Immature natural killer cell (primary cell): ENCODE measurements around the gene USP21. TPM values are rescaled to one million over a fixed set of nuclear protein-coding genes. Genes with fewer than 3 reads are reported as not detected.

Source experiments
- DNase-seq, 3 donors: peaks; one replicate each; pipeline ENCODE4 v3.0.0; 2022; ENCODE audit warnings: mixed read lengths in 1 of 3
- H3K27ac Mint-ChIP-seq, 6 donors: one replicate each; pipeline ENCODE4 v1.8.0; 2020; ENCODE audit warnings: mixed read lengths in 6 of 6, mild to moderate bottlenecking in 5 of 6, inconsistent platforms in 4 of 6, moderate library complexity in 3 of 6
- H3K27me3 Mint-ChIP-seq, 3 donors: one replicate each; pipeline ENCODE4 v1.8.0; 2020 to 2021; ENCODE audit warnings: low read depth in 3 of 3, mild to moderate bottlenecking in 3 of 3, mixed read lengths in 3 of 3, moderate library complexity in 3 of 3, inconsistent platforms in 1 of 3
- H3K36me3 Mint-ChIP-seq, 3 donors: one replicate each; pipeline ENCODE4 v1.8.0; 2020; ENCODE audit warnings: mixed read lengths in 3 of 3, inconsistent platforms in 2 of 3, mild to moderate bottlenecking in 2 of 3
- H3K4me1 Mint-ChIP-seq, 2 donors: one replicate each; pipeline ENCODE4 v1.8.0; 2020; ENCODE audit warnings: inconsistent platforms in 2 of 2, mild to moderate bottlenecking in 2 of 2, mixed read lengths in 2 of 2, moderate library complexity in 1 of 2
- H3K4me3 Mint-ChIP-seq, 5 donors: one replicate each; pipeline ENCODE4 v1.8.0; 2020; ENCODE audit warnings: mild to moderate bottlenecking in 5 of 5, mixed read lengths in 5 of 5, inconsistent platforms in 3 of 5, moderate library complexity in 3 of 5
- H3K9me3 Mint-ChIP-seq, 6 donors: one replicate each; pipeline ENCODE4 v1.8.0; 2020; ENCODE audit warnings: mild to moderate bottlenecking in 6 of 6, mixed read lengths in 6 of 6, inconsistent platforms in 4 of 6, moderate library complexity in 3 of 6
- polyA plus RNA-seq, 3 donors: library from polyadenylated mRNA; unstranded; fragments of 300-500 nt; fragmentation: Illumina TruSeq; gene quantifications; one replicate each; pipeline ENCODE4 v1.2.3, GENCODE V29; 2021

Gene USP21
- polyA plus RNA-seq, 3 donors from 2014 or later = 9.0 to 25.5 (median 14.7) TPM

GRCh38 chr1:161127649-161128048 is 31.7 kb upstream of the USP21 start:
- Mint-ChIP-seq H3K27ac (peak overlapping the region in 1 of 6 donors; percentile 40), H3K4me1 (peaks cover 25 to 48% of the 10 kb centered on the region in 2 donors), H3K4me3 (no peak overlapping the region)

GRCh38 chr1:161128591-161129420 is 30.5 kb upstream of the USP21 start:
- DNase-seq = no peak
- H3K4me3 Mint-ChIP-seq = no peak overlapping the region
- H3K4me1 Mint-ChIP-seq = peaks cover 25 to 48% of the 10 kb centered on the region in 2 donors
- H3K36me3 Mint-ChIP-seq = peaks cover 5 to 26% (median 15%) of the 10 kb centered on the region in 3 donors
- no peaks in the 10 kb centered on the region for H3K9me3 Mint-ChIP-seq
- H3K27me3 Mint-ChIP-seq = peaks cover 5 to 10% (median 7%) of the 10 kb centered on the region in 3 donors
- H3K27ac Mint-ChIP-seq = peak overlapping the region in 1 of 6 donors; percentile 61

More at GRCh38 chr1:161127649-161128048, 31.7 kb upstream of the USP21 start:
- DNase-seq = no peak
- Mint-ChIP-seq H3K36me3 (peaks cover 5 to 32% (median 23%) of the 10 kb centered on the region in 3 donors), H3K9me3 (no peaks in the 10 kb centered on the region), H3K27me3 (peaks cover 5 to 10% (median 7%) of the 10 kb centered on the region in 3 donors)

- H3K4me3 Mint-ChIP-seq = peak overlapping the region in 1 of 5 donors; percentile 1
- no peak for DNase-seq
- peaks cover 5 to 19% (median 11%) of the 10 kb centered on the region in 3 donors for H3K36me3 Mint-ChIP-seq
- peak overlapping the region in 3 of 6 donors; percentile 83 to 98 (median 97) for H3K27ac Mint-ChIP-seq
- H3K9me3 Mint-ChIP-seq = no peaks in the 10 kb centered on the region
- peaks cover 5 to 10% (median 7%) of the 10 kb centered on the region in 3 donors for H3K27me3 Mint-ChIP-seq
- peaks cover 27 to 52% of the 10 kb centered on the region in 2 donors for H3K4me1 Mint-ChIP-seq
Observed at GRCh38 chr1:161130266-161130665, 29.0 kb upstream of the USP21 start.

DNA sequence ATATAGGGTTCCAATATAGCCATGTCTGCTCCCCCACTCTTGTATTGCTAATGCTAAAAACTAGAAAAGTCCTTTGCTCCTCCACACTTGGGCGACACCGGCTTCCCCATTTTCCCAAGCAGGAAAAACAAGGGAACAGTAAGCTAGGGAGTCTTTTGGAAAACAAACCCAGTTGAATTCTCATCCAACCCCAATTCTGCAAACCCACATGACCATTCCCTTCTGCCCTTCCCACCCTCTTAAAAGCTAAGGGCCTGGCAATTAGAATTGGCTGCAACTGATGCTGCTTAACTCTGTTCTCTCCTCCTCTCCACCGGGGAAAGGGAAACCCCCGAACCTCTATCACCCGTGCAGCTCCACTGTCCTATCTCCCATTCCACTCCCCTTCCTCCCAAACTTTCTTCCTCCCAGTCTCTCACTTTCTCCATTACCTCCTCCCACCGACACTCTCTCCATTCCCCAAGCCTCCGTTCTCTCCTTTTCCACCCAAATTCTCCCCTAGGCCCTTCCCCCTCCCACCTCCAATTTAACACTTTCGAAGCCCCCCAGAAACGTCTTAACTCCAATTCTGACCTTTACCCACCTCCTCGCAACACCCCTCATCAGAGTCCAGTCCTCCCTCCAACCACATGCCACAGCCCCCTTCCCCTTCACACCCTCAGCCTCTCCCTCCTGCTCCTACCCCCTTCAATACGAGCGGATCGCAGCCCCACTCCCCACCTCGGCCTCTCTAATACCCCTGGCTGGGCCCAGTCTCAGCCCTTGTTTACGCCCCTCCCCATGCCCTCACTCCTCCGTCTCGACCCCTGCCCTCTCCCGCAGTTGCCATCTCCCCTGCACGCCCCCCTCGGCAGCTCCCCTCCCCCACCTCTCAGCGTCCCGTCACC is 27.5 kb upstream of the USP21 start:
- H3K27ac Mint-ChIP-seq = peak overlapping the region in 3 of 6 donors; percentile 83 to 98 (median 97)
- H3K27me3 Mint-ChIP-seq = peaks cover 5 to 10% (median 7%) of the 10 kb centered on the region in 3 donors
- peaks cover under 1 to 12% (median 7%) of the 10 kb centered on the region in 3 donors for H3K36me3 Mint-ChIP-seq
- no peak overlapping the region for H3K4me3 Mint-ChIP-seq
- no peaks in the 10 kb centered on the region for H3K9me3 Mint-ChIP-seq
- peak in 1 of 3 donors; percentile 12 for DNase-seq
- H3K4me1 Mint-ChIP-seq = peaks cover 23 to 46% of the 10 kb centered on the region in 2 donors

- peaks cover 0 to 6% (median 3%) of the 10 kb centered on the region in 3 donors for H3K36me3 Mint-ChIP-seq
- peaks cover 20 to 39% of the 10 kb centered on the region in 2 donors for H3K4me1 Mint-ChIP-seq
- peak; percentile 89 to 91 (median 90) for DNase-seq
- H3K27me3 Mint-ChIP-seq = peaks cover 5 to 10% (median 7%) of the 10 kb centered on the region in 3 donors
- no peaks in the 10 kb centered on the region for H3K9me3 Mint-ChIP-seq
- no peak within 1 kb of the TSS for H3K4me3 Mint-ChIP-seq
- H3K27ac Mint-ChIP-seq = peak within 1 kb of the TSS in 3 of 6 donors; percentile 83 to 98 (median 97)
Observed at GRCh38 chr1:161132410-161133219, 26.7 kb upstream of the USP21 start, which contains the start of gene DEDD. TSS of gene DEDD (minus strand) at chr1:161132667. CDS start at chr1:161124462, 8,205 bp downstream.

DNA sequence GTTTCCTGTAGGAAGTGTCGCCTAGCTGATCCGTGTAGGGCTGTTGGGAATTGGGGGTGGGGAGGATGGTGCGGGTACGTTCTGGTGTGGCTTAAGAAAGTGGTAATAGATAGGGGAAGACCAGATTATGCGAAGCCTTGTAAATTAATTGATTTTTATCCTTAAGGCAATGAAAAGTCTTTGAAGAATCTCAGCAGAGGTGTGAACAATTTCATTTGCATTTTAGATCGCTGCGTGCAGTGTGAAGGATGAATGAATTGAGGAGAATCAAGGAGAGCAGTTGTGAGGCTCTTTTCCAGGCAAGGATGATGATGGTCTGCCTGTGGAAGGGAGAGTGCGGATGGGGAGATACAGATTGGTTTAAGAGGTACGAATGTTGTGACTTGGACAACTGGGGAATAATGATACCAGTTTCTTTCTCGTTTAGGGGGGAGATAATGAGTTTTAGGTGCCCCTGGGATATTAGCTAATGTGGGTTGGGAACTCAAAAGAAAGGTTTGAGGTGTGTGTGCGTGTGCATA is 26.0 kb upstream of the USP21 start:
- peaks cover 5 to 10% (median 7%) of the 10 kb centered on the region in 3 donors for H3K27me3 Mint-ChIP-seq
- H3K36me3 Mint-ChIP-seq = peaks cover 0 to 7% (median 0%) of the 10 kb centered on the region in 3 donors
- no peak for DNase-seq
- no peaks in the 10 kb centered on the region for H3K9me3 Mint-ChIP-seq
- H3K27ac Mint-ChIP-seq = no peak overlapping the region
- peaks cover 19 to 35% of the 10 kb centered on the region in 2 donors for H3K4me1 Mint-ChIP-seq
- H3K4me3 Mint-ChIP-seq = no peak overlapping the region

DNA sequence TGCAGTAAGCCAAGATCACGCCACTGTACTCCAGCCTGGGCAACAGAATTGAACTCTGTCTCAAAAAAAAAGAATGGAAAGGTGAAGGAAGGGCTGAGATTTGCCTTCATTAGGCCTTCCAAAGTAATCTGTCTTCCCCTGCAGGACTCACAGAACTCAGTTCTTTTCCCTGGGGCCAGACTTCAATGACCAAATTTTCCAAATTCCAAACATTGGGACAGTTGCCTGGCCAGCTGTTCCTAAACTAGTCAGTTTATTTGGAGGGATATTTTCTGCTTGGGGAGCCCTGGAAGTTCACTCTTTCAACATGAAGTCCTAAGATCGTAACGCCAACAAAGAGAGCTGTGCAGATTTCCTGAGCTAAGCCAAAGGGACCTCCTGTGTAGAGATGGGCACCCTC is 21.4 kb upstream of the USP21 start:
- H3K4me1 Mint-ChIP-seq = peaks cover 3 to 10% of the 10 kb centered on the region in 2 donors
- no peak for DNase-seq
- H3K27ac Mint-ChIP-seq = no peak overlapping the region
- H3K9me3 Mint-ChIP-seq = no peaks in the 10 kb centered on the region
- peaks cover 0 to 2% (median 0%) of the 10 kb centered on the region in 3 donors for H3K27me3 Mint-ChIP-seq
- H3K4me3 Mint-ChIP-seq = no peak overlapping the region
- H3K36me3 Mint-ChIP-seq = peaks cover 0 to 6% (median 0%) of the 10 kb centered on the region in 3 donors

DNA sequence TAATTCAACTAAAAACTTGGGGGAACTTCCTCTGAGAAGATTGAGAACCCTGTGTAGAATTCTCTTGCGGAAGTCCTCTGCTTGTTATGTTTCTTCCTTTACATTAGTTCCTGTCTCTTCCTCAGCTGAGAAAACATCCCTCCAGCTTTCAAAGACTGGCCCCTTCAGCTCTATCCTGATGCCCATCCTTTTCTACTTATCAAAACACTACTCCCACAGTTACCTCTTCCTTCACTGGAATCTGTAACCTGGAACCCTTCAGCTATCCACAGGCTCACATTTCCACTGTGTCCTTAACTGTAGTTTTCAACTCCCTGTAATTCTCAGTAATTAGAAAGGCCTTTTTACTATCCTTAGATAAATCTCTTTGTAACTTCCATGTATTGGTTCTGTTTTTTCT is 20.9 kb upstream of the USP21 start:
- H3K4me1 Mint-ChIP-seq = peaks cover 3 to 10% of the 10 kb centered on the region in 2 donors
- peaks cover 0 to 6% (median 0%) of the 10 kb centered on the region in 3 donors for H3K36me3 Mint-ChIP-seq
- H3K27ac Mint-ChIP-seq = peak overlapping the region in 2 of 6 donors; percentile 12 to 31
- DNase-seq = no peak
- H3K27me3 Mint-ChIP-seq = peaks cover 0 to 2% (median 0%) of the 10 kb centered on the region in 3 donors
- no peak overlapping the region for H3K4me3 Mint-ChIP-seq
- no peaks in the 10 kb centered on the region for H3K9me3 Mint-ChIP-seq

GRCh38 chr1:161139766-161140165 is 19.5 kb upstream of the USP21 start:
- peak in 2 of 3 donors; percentile 26 to 38 for DNase-seq
- Mint-ChIP-seq H3K9me3 (no peaks in the 10 kb centered on the region), H3K36me3 (peaks cover 0 to 6% (median 0%) of the 10 kb centered on the region in 3 donors), H3K27ac (no peak overlapping the region), H3K27me3 (peaks cover 0 to 2% (median 0%) of the 10 kb centered on the region in 3 donors), H3K4me1 (peaks cover 3 to 10% of the 10 kb centered on the region in 2 donors), H3K4me3 (no peak overlapping the region)

DNA sequence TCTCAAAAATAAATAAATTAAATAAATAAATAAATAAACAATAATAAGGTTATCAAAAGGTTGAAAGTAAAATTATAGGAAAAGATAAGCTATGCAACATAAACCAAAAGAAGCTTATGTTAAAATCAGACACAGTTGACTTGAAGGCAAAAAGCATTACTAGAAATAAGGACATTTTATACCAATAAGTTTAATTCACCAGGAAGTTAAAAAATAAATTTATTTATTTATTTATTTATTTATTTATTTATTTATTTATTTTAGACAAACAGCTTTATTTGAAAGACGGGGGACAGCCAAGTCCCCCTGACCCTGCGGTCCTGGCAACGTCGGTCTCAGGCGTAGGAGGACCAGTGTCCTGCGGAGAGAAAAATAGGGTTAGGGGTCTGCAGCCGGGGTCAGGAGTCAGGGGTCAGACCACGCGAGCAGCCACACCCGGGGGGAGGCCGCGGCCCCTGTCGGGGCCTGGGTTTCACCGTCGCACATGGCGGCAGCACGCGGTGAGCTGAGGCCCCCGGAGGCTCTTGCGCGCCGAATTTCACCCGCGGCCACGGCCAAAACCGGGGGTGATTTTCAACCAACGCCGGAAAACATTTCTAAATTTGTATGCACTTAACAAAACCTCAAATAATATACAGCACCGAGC is 18.4 kb upstream of the USP21 start:
- H3K4me1 Mint-ChIP-seq = peaks cover 0 to 5% of the 10 kb centered on the region in 2 donors
- peaks cover 0 to 6% (median 0%) of the 10 kb centered on the region in 3 donors for H3K36me3 Mint-ChIP-seq
- no peak for DNase-seq
- H3K4me3 Mint-ChIP-seq = no peak overlapping the region
- H3K27ac Mint-ChIP-seq = no peak overlapping the region
- H3K9me3 Mint-ChIP-seq = no peaks in the 10 kb centered on the region
- peaks cover 0 to 2% (median 0%) of the 10 kb centered on the region in 3 donors for H3K27me3 Mint-ChIP-seq

DNA sequence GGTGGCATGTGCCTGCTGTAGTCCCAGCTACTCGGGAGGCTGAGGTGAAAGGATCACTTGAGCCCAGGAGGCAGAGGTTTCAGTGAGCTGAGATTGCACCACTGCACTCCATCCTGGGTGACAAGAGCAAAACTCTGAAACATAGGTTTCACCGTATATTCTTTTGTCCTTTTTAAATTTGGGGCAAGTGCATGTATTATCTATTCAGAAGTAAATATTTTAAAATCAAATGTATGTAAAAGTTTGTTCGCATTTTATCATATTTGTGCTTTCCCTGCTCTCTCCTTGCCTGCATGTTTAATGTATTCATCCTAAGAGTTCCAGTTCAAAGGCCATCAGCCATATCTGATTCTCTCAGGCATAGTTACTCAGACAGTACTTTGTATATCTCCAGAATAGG is 13.5 kb upstream of the USP21 start:
- no peaks in the 10 kb centered on the region for H3K36me3 Mint-ChIP-seq
- no peaks in the 10 kb centered on the region for H3K4me1 Mint-ChIP-seq
- DNase-seq = no peak
- H3K27ac Mint-ChIP-seq = no peak overlapping the region
- H3K27me3 Mint-ChIP-seq = peaks cover 0 to 1% (median 0%) of the 10 kb centered on the region in 3 donors
- H3K4me3 Mint-ChIP-seq = no peak overlapping the region
- no peaks in the 10 kb centered on the region for H3K9me3 Mint-ChIP-seq

- Mint-ChIP-seq H3K27ac (peak overlapping the region; percentile 89 to 100 (median 100)), H3K4me3 (peak overlapping the region; percentile 81 to 100 (median 99)), H3K36me3 (peaks cover 0 to 19% (median 10%) of the 10 kb centered on the region in 3 donors), H3K4me1 (peaks cover 23 to 37% of the 10 kb centered on the region in 2 donors), H3K9me3 (no peaks in the 10 kb centered on the region), H3K27me3 (peaks cover 4 to 11% (median 5%) of the 10 kb centered on the region in 3 donors)
- no peak for DNase-seq
Observed at GRCh38 chr1:161153176-161153575, 6.1 kb upstream of the USP21 start.
